Measurements from ENCODE around the gene IGFBP7. TPM values are rescaled to one million over a fixed set of nuclear protein-coding genes. Genes with fewer than 3 reads are reported as not detected.

Gene IGFBP7
- total and polyA plus RNA-seq, 2 experiments from 2014 or later, result 68.9 to 87.2 TPM

DNA sequence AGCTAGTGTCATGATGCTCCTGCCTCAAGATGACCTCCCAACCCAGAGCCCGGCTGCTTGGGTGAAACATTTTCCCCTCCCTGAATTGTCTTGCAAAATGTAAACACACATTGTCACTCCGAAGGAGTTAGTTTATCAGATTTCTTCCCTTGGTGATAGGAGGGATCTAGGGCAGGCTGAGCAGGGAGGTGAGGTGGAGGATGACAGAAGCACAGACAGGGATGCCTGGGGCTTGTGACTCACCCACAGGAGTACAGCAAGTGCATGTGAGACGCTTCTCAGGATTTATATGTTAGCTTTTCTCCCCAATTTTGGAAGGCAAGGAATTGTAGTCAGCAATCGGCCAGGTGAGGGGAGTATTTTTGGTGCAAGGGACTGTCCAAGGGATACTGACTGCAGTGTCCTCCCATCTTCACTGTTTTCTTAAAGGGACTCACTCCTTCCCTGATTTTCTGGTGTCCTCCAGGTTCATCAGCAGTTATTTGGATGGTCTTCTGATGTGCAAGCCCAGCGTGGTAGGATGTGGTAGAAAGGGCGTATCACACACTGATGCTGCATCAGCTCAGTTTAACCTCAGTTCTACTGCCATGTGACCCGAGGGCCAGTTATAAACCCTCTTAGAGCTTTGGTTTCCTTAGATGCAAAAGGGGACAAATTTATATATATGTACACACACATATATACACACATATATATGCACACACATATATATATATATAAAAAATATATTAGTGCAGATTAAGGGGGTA is 46.2 kb upstream of the IGFBP7 start:
- TF ChIP-seq, protein P1, sequence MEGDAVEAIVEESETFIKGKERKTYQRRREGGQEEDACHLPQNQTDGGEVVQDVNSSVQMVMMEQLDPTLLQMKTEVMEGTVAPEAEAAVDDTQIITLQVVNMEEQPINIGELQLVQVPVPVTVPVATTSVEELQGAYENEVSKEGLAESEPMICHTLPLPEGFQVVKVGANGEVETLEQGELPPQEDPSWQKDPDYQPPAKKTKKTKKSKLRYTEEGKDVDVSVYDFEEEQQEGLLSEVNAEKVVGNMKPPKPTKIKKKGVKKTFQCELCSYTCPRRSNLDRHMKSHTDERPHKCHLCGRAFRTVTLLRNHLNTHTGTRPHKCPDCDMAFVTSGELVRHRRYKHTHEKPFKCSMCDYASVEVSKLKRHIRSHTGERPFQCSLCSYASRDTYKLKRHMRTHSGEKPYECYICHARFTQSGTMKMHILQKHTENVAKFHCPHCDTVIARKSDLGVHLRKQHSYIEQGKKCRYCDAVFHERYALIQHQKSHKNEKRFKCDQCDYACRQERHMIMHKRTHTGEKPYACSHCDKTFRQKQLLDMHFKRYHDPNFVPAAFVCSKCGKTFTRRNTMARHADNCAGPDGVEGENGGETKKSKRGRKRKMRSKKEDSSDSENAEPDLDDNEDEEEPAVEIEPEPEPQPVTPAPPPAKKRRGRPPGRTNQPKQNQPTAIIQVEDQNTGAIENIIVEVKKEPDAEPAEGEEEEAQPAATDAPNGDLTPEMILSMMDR (IDR thresholded peaks at IDR 0.05; ENCODE audit: low read depth, low read length), result no peak
- Histone ChIP-seq H3K4me3 (no peak overlapping the region), H3K27me3 (no peaks in the 10 kb centered on the region), H3K9me3 (ENCODE audit: low read depth) (no peaks in the 10 kb centered on the region), H3K27ac (no peak overlapping the region), H3K4me1 (ENCODE audit: low read depth) (peaks cover 8% of the 10 kb centered on the region), H3K36me3 (no peaks in the 10 kb centered on the region)
- no peak for DNase-seq (ENCODE audit: low read depth in 1 of 2, low spot score in 1 of 2)

DNA sequence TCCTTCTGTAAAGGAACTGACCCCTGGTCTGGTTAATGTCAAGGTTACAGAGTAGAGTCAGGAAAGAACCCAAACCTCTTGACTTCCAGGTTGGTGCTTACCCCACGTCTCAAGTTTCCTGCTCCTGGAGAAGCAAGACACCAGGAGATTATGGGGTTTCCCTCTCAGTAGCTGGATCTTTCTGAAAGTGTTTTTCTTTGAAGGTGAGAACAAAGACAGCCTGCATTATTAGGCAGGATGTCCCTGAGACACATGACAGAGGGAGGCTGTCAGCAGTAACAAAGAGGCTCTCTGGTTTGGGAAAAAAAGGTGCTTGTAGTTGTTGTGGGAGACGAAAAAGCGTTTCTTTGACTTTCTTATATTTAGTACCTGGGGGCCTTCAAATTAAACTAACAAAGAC is 44.7 kb upstream of the IGFBP7 start:
- no peak for DNase-seq (ENCODE audit: low read depth in 1 of 2, low spot score in 1 of 2)
- Histone ChIP-seq H3K36me3 (no peaks in the 10 kb centered on the region), H3K27me3 (no peaks in the 10 kb centered on the region), H3K9me3 (ENCODE audit: low read depth) (no peaks in the 10 kb centered on the region), H3K4me3 (no peak overlapping the region), H3K4me1 (ENCODE audit: low read depth) (peaks cover 8% of the 10 kb centered on the region), H3K27ac (no peak overlapping the region)
- TF ChIP-seq, protein P1 (IDR thresholded peaks at IDR 0.05; ENCODE audit: low read depth, low read length), result no peak

DNA sequence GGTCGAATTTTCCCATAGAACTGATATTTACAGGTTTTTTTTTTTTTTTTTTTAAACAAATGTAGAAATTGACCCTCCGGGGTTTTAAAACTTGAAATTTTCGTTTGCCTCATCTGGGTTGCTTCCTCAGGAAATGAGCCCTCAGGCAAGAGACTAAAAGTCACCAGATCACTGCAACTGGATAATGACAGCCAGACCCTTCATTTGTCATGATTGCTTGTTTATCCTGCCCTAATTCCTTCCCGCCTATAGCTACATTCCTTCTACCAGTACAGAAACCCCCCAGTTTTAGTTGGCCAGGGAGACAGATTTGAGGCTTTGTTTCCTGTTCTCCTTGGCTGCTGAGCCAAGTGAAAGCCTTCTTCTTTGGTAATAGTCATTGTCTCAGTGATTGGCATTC is 44.0 kb upstream of the IGFBP7 start:
- Histone ChIP-seq H3K4me3 (no peak overlapping the region), H3K27me3 (no peaks in the 10 kb centered on the region), H3K9me3 (ENCODE audit: low read depth) (no peaks in the 10 kb centered on the region), H3K27ac (no peak overlapping the region), H3K4me1 (ENCODE audit: low read depth) (peaks cover 8% of the 10 kb centered on the region), H3K36me3 (no peaks in the 10 kb centered on the region)
- DNase-seq (ENCODE audit: low read depth in 1 of 2, low spot score in 1 of 2), result peak in 1 of 2 donors; percentile 12
- TF ChIP-seq, protein P1 (IDR thresholded peaks at IDR 0.05; ENCODE audit: low read depth, low read length), result no peak

DNA sequence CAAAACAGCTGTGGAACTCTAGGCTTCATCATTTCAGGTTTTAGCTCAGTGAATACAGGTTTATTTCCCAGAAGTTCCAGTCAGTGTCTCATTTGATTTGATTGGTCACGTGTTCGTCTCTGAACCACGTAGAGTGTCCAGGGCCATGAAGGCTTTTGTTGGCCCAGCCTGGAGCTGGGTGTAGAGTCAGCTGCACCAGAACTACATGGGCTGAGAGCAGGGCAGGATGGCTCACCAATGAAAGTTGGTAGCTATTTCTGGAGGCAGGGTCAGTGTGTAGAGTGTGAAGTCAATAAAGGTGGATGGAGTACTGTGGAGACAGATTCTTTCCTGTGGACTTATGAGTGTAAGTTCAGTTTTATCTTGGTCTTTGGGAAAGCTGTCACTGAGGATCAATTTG is 43.0 kb upstream of the IGFBP7 start:
- Histone ChIP-seq H3K27me3 (no peaks in the 10 kb centered on the region), H3K27ac (peak overlapping the region; percentile 12), H3K4me1 (ENCODE audit: low read depth) (peaks cover 8% of the 10 kb centered on the region), H3K4me3 (no peak overlapping the region), H3K9me3 (ENCODE audit: low read depth) (no peaks in the 10 kb centered on the region), H3K36me3 (no peaks in the 10 kb centered on the region)
- peak in 1 of 2 donors; percentile 18 for DNase-seq (ENCODE audit: low read depth in 1 of 2, low spot score in 1 of 2)
- TF ChIP-seq, protein P1 (IDR thresholded peaks at IDR 0.05; ENCODE audit: low read depth, low read length), result no peak

DNA sequence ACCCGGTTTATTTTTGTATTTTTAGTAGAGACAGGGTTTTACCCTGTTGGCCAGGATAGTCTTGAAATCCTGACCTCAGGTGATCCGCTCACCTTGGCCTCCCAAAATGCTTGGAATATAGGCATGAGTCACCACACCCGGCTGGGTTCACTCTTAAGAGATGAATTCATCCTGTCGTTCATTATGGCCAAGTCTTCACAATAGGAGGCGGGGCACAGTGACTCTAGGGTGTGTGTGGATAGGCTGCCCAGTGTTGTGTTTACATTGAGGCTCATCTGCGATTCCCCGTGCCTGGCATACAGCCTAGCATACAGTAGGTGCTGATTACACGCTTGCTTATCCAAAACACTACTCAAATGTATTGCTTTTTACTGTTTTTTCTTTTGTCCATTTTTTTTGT is 41.3 kb upstream of the IGFBP7 start:
- no peak for DNase-seq (ENCODE audit: low read depth in 1 of 2, low spot score in 1 of 2)
- TF ChIP-seq, protein P1 (IDR thresholded peaks at IDR 0.05; ENCODE audit: low read depth, low read length), result no peak
- H3K4me3 ChIP-seq, result no peak overlapping the region
- no peaks in the 10 kb centered on the region for H3K27me3 ChIP-seq
- no peaks in the 10 kb centered on the region for H3K9me3 ChIP-seq (ENCODE audit: low read depth)
- H3K36me3 ChIP-seq, result no peaks in the 10 kb centered on the region
- H3K4me1 ChIP-seq (ENCODE audit: low read depth), result peaks cover 8% of the 10 kb centered on the region
- no peak overlapping the region for H3K27ac ChIP-seq
